ENCODE results near the gene TFEB.

TFEB gene

DNA sequence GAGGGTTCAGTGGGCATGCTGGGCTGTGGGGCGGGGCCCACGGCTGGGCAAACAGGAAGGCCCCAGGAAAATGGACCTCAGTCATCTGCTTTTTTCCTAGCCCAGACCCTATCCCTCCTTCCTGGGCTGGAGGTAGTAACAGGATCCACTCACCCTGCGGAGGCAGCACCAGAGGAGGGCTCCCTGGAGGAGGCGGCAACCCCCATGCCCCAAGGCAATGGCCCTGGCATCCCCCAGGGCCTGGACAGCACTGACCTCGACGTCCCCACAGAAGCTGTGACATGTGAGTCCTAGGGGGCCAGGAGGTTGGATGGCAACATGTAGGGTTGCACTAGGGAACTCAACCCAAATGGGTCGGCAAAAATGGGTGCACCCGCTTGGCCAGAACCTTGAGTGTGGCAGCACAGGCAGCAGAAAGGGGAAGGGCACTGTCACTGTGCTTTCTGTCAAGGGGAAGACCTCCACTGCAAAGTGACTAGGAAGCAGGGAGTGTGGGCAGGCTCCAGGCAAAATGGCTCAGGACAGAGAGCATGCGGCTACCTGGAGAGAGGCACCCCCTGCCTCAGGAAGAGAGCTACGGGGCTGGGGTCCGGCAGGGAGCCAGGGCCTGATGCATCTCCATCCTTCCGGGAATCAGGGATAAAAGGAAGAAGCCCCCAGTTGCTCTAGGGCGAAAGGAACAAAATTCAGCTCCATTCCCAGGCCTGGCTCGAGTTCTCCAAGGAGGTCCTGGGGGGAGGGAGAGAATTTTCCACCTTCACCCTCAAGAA is 89.2 kb downstream of the TFEB start:
- H3K4me3 ChIP-seq (ENCODE audit: low read length): no peak overlapping the region
- no peak for TF ChIP-seq ZNF274 (IDR thresholded peaks at IDR 0.05; ENCODE audit: low read depth, low read length)

DNA sequence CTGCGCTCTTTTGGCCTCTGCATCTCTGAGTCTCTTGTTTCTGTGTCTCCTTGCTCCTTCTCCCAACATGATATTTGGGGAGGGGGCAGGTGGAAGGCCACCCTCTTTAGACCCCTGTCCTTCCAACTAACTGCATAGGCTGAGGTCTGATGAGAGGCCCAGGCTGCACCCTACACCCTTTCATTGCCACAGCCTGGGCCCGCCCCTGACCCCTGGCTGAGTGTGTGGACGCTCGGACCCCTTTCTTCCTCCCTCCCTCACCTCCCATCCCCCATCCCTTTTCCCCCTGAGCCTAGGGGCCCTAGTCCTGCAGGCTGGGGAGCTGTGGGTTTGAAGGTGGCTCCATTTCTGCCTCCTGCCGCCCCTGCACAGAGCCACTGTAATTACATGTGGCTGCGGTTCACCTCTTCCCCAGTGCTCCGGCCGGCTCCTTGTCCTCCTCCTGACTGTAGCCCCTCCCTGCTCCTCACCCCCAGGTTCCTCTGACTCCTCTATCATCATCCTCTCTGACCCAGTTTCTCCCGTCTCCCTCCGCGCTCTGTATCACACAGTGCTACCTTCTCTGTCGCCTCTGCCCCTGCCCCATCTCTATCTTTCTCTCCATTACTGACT is 90.3 kb downstream of the TFEB start:
- no peak overlapping the region for H3K4me3 ChIP-seq (ENCODE audit: low read length)
- no peak for TF ChIP-seq ZNF274 (IDR thresholded peaks at IDR 0.05; ENCODE audit: low read depth, low read length)

DNA sequence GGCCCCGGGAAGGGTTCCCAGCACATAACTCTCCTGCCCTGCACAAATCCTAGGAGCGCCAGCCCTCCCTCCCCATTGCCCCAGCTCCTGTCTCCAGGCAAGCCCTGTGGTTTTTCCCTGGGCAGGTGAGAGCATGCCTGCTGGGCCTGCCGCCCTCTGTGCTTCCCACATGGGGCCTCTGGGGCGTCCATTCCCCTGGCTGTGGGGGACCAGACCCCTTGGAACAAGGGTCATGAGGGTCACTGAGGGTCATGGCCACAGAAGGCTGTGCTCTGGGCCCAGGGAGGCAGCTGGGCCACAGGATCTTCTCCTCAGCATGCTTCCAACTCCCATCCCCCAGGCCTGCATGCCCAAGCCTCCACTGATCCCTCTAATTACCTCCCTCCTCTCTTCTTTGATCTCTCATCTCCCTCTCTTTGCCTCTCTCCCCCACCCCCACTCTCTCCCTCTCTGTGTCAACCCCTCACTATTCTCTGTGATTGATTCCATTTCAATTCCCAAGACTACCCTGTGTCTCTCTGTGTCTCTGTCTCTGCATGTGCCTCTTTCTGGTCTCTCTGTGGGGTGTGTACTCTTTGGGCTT is 91.0 kb downstream of the TFEB start:
- no peak overlapping the region for H3K4me3 ChIP-seq (ENCODE audit: low read length)
- no peak for TF ChIP-seq ZNF274 (IDR thresholded peaks at IDR 0.05; ENCODE audit: low read depth, low read length)

DNA sequence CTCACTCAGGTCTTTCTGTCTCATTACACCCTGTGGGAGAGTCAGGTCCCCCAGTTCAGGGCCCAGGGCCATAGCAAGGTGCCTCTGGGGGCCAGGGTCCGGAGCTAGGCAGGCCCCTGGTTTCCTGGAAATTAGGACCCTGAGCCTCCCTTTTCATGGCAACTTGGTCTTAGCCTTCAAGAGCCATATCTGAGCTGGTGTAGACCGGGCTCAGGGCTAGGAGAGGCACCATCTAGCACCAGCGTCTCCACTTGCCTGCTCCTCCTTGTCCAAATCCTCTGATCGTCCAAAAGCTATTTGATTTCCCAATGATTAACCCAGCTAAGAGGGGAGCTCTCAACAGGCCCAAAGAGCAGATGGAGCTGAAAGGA is 91.5 kb downstream of the TFEB start:
- no peak for TF ChIP-seq ZNF274 (IDR thresholded peaks at IDR 0.05; ENCODE audit: low read depth, low read length)

DNA sequence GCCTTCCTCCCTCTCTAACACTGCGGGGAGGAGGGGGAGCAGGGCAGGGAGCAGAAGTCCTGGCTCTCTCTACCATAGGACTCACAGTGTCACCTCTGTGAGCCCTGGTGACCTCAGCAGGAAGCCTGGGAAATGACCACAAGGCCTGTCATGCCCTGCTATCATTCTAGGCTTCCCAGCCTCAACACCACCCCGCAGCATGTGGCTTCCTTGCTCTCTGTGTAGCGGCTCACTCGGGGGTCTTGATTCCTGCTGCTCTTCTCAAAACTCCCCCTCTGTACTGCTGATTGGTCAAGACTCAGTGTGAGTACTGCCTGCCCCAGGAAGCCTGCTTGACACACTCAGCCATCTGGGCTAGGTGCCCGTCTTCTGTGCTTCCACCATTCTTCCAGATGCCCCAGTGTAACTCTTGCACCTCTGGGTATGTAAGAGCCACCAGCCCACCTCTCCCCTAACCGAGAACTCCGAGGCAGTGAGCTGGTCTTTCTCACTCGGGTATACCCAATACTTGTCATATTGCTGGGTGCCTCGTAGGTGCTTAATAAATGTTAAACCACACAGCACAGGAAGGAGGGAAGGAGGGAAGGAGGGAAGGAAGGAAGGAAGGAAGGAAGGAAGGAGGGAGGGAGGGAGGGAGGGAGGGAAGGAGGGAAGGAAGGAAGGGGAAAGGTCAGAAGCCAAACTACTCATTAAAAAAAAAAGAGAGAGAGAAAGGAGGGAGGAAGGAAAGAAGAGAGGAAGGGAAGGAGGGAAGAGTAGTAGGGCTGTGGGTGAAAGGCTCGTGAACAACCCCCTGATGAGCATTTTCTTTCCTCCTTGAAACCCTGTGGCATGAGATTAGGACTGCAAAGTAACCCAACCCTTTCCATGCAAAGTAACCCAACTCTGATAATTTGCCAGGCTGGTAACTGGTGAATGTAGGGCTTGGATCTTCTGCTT is 92.2 kb downstream of the TFEB start:
- H3K4me3 ChIP-seq (ENCODE audit: low read length): no peak overlapping the region
- no peak for TF ChIP-seq ZNF274 (IDR thresholded peaks at IDR 0.05; ENCODE audit: low read depth, low read length)

More for the DNA sequence above, 91.5 kb downstream of the TFEB start:
- no peak overlapping the region for H3K4me3 ChIP-seq (ENCODE audit: low read length)

DNA sequence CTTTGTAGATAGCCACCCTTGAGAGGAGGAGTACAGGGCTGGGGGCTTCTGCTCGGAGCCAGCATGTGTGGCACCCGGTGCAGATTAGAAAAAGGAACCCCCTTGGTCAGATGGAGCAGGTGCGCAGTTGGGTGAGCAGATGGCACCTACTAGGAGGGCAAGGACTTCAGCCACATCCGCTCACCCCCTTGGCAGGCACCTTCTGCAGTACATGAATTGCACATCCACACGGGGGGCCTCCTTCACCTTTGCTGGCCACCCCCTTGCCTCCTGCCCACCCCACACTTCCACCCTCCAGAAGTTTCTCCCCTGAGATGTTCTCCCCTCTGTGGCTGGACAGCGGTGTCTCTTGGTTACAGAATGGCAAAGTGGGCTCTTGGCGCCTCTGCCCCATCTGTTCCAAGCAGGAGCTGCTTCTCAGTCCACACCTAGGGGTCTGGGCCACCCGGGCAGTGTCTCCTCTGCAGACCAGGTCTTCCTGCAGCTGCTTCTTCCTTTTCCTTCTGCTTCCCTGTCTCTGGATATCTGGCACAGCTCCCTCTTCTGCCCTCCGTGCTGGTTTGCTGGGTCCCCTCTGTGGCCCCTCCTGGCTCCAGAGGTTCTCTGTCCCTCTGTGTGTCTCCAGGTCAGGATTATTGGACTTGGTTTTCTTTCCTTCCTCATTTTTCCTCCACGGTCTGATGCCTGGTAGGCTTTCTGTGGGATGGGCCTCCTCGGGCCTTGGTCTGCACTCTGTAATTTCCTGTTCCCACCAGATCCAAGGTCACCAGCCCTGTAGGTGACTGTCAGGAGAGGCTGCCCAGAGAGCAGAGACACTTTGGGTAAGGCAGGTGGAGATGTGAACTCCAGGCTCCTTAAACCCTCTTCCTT is 93.1 kb downstream of the TFEB start:
- no peak overlapping the region for H3K4me3 ChIP-seq (ENCODE audit: low read length)
- TF ChIP-seq ZNF274 (IDR thresholded peaks at IDR 0.05; ENCODE audit: low read depth, low read length): no peak

DNA sequence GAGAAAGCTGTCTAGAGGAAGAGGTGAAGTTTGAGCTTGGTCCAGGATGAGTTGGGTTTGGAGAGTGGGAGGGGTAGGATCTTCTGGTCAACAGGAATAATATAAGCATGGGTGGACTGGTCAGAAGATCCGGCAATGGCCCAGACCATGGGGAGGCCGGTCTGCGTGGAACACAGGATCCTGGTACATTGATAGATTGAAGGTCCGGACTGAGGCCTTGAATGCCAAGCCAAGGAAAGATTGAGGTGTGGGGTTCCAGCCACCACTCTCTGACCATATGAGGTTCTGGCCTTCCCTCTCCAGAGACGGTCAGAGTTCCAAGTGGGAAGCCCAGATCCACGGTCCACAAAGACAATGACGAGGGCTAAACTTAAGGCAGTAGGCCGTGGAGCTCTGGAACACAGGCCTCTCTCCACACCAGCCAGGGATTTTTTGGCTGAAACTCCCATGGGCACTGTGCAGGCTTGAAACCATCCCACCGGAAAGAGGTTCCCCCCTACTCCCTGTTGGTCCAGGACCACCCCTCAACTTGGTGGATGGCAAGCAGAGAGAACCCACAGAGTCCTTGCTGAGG is 94.0 kb downstream of the TFEB start:
- H3K4me3 ChIP-seq (ENCODE audit: low read length): no peak overlapping the region
- TF ChIP-seq ZNF274 (IDR thresholded peaks at IDR 0.05; ENCODE audit: low read depth, low read length): no peak

DNA sequence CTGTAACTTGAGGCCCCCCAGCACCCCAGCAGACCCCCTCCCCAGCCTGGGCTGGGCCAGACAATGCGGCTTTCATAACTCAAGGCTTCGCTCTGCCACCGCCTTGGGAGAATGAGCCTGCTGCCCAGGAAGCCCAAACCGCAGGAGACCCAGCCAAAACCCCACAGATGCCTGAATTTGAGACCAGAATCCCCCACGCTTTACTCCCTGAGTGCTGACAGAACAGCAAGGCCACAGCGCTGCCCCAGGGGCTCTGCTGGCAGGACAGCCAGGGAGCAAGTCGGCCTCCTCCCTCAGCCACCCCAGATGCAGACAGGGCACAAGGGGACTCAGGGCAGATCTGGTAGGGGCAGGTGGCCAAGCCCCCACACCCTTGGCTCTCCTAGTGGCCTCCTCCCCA is 95.0 kb downstream of the TFEB start:
- TF ChIP-seq ZNF274 (IDR thresholded peaks at IDR 0.05; ENCODE audit: low read depth, low read length): no peak

DNA sequence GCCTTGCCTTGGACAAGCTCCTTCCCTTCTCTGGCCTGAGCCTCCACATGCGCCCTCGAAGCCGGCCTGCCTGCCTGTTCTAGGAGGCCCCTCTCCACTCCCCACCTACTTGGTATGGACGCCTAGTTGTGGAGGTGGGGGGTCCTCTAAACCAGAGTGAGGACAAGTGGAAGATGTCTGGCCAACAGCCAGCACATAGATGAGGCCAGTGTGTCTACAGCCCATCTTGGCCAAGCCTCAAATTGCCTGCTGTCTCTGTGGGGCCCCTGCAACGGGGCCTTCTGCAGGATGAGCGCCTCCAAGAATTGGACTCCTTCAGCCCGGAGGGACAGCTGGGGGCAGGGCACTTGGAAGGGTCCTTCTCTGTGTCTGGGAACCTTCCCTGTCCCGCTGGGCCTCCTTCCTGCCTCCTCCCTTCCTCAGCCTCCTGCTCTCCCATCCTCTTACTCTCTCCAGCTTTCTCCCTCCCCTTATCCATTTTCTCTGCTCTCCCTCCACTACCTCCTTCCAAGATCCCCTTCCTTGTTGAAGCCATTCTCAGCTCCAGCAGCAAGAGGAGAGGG is 95.5 kb downstream of the TFEB start:
- no peak overlapping the region for H3K4me3 ChIP-seq (ENCODE audit: low read length)

More for the DNA sequence above, 95.0 kb downstream of the TFEB start:
- no peak overlapping the region for H3K4me3 ChIP-seq (ENCODE audit: low read length)

DNA sequence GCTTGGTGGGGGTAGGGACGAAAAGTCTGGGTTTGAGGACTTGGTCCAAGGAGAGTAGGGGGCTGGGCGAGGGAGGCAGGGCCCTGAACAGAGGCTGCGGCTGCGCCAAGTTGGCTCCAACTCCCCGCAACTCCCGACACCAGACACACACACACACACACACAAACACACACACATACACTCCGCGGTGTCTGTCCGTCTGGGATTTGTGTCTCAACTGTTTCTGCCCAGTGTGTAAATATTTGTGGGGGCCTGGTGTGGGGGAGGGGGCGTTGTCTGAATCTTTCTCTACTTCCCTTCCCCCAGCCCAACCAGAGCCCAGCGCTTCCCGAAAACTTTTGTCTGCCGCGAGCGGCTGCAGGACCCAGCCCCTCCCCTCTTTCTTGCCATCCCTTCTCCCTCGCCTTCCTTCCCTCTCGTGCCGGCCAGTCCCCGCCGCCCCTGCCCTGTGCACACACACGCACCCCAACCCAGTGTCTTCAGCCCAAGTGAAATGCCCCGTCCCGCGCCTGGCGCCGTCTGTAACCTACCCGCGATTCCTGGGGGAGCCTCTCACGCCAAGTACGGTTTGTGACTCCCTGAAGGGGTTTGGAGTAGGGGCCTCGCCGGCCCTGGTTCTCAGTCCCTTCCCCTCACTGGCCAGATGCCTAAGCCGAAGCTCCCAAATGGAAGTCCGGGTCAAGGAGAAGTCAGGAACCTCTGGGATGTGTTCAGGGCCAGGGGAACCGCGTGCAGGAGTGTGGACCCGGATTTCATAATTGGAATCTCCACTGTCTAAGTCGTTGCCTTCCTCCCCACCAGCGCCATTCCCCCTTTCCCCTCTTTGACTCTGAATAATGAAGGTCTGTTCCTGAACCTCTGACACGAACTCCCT is 96.2 kb downstream of the TFEB start:
- no peak for TF ChIP-seq ZNF274 (IDR thresholded peaks at IDR 0.05; ENCODE audit: low read depth, low read length)
- H3K4me3 ChIP-seq (ENCODE audit: low read length): no peak overlapping the region

More for the DNA sequence above, 95.5 kb downstream of the TFEB start:
- no peak for TF ChIP-seq ZNF274 (IDR thresholded peaks at IDR 0.05; ENCODE audit: low read depth, low read length)

DNA sequence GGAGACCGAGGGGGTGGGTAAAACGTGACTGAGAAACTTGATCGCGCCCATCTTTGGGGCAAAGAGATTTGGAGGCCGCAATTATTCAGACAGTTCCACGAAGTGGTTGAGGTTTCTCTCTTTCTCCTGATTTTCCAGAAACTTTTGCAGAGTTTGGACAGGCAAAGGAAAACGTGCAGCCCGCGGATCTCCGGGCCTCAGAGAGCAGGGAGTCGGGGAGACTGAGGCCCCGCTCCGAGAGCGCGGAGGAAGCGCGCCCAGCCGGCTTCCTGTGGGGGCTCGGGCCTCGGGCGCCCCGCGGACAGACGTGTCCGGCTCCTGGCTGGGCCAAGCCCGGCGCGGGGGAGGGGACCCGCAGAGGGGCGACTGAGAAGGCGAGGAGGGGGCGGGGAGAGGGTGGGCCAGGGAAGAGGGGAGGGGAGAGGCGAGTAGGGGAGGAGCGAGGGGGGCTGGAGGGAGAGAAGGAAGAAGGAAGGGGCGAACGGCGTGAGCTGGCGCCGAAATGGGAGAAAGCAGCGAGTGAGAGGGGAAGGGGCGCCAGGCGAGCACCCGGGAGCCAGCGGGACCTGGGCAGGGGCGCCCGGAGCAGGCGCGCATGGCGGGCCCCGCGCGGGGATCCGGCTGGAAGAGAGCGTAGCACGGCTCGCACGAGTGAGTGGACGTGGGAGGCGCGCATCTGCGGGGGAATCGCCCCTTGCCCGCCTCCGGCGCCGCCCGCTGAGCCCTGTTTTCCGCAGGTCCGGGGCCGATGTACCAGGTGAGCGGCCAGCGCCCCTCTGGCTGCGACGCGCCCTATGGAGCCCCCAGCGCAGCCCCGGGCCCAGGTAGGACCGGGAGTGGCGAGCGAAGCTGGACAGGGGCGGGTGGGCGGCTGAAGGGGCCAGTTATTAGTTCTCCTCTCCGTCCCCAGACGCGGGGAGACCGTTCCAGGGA is 97.1 kb downstream of the TFEB start, which contains the start of gene MDFI:
MDFI (plus strand) TSS at position 467 of the 933 bp plus-strand sequence; CDS start at position 749, 282 bp downstream.
- TF ChIP-seq ZNF274 (IDR thresholded peaks at IDR 0.05; ENCODE audit: low read depth, low read length): no peak

More for the DNA sequence above, 97.1 kb downstream of the TFEB start, which contains the start of gene MDFI:
- no peak within 1 kb of the TSS for H3K4me3 ChIP-seq (ENCODE audit: low read length)
